ENCODE results near the gene ING5.

DNA sequence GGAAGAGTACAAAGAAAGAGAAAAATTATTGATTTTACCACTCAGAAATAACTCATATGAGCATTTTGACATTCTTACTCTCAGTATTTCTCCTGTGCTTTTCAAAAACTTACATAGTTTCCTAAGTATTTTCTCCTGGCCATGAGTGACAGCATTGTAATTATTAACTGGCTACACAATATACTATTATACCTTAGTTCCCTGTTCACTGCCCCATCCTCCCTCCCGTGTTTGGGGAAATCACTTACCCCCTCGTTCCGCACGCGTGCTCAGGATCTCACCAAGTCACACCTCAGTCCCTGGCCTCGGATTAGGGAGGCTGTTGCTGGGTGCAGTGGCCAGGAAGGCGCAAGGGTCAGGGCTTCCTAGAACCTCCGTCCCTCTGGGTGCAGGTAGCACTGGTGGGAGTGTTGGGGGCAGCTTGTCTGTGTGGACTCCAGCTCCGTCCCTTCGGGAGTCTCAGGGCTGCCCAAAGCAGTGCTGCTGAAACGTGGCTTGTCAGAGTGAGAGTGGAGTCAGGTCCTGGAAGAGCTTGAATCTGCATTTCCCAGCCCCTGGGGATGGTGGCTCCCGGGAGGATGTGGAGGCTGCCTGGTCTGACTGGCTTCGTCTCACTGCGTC is 41.1 kb upstream of the ING5 start:
- TF ChIP-seq CTCF (IDR thresholded peaks at IDR 0.05; ENCODE audit: insufficient read depth, low read length), result no peak
- no peak for TF ChIP-seq POLR2AphosphoS5 (IDR thresholded peaks at IDR 0.05; ENCODE audit: low read depth)

Measured in HL-60 (cell line).